ENCODE results near the gene GSK3A.

DNA sequence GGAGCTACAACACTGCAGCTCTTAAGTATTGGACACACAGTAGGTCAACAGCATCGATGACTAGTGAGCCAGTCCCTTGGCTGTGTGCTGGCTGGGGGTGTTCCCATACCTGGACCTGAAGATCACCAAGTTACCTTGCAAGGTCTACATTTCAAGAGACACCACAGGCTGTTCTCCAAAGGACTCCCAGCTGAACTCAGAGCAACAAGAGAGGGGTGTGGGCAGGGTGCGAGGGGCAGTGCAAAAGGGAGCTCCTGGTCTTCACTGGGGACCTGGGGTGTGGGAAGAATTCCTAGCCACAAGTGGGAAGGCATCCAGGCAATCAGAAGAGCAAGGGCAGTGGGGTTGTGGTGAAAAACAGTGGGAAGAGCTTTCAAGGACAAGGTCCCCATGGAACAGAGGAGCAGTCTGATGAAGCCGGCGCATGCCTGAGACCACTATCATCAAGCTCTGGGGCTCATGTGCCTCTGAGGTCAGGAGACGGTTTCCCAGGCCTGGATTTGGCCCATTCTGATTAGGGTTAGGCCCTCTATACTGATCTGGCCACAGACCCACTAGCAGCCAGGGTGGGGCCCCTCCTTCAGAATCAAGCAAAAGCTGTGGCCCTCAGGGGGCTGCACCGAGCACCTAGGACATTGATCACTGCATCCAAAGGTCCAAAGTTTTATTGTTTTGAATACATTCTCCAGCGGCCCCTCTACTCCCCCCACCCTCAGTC is 4.7 kb upstream of the GSK3A start:
- TF ChIP-seq, protein P1, sequence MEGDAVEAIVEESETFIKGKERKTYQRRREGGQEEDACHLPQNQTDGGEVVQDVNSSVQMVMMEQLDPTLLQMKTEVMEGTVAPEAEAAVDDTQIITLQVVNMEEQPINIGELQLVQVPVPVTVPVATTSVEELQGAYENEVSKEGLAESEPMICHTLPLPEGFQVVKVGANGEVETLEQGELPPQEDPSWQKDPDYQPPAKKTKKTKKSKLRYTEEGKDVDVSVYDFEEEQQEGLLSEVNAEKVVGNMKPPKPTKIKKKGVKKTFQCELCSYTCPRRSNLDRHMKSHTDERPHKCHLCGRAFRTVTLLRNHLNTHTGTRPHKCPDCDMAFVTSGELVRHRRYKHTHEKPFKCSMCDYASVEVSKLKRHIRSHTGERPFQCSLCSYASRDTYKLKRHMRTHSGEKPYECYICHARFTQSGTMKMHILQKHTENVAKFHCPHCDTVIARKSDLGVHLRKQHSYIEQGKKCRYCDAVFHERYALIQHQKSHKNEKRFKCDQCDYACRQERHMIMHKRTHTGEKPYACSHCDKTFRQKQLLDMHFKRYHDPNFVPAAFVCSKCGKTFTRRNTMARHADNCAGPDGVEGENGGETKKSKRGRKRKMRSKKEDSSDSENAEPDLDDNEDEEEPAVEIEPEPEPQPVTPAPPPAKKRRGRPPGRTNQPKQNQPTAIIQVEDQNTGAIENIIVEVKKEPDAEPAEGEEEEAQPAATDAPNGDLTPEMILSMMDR (IDR thresholded peaks at IDR 0.05; ENCODE audit: poor library complexity): no peak
- TF ChIP-seq EZH2 (IDR thresholded peaks at IDR 0.05; ENCODE audit: borderline replicate concordance) (no peak), EZH2phosphoT487 (IDR thresholded peaks at IDR 0.05; ENCODE audit: low read depth, severe bottlenecking, unreplicated experiment) (no peak)
